HK-2 (cell line): ENCODE results near the gene DACH1.

Experiments
- DNase-seq: peaks from one replicate; pipeline ENCODE4 v3.0.0-alpha.2; 2018; ENCODE audit not compliant: unreplicated experiment

Gene DACH1

DNA sequence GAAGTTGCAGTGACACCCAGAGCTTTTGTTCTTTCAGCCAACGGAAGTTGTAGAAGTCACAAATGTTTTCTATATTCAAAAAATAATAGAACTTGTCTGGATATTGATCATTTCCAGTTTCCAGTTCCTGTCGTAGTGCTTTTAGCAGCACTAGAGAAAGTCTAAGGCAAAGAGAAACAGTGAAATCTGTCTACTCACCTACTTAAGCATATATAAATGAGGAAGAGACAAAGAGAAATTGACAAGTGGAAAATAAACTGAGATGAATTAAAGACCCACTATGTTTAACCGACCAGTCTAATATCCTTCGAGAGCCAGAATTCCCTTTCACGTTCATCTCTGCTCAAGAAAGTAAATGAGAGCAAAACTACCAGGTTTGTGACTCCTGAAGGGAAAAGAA lies 36.7 kb downstream of the DACH1 start:
- no peak for DNase-seq

GRCh38 chr13:71829547-71829946 lies 37.5 kb downstream of the DACH1 start:
- no peak for DNase-seq

DNA sequence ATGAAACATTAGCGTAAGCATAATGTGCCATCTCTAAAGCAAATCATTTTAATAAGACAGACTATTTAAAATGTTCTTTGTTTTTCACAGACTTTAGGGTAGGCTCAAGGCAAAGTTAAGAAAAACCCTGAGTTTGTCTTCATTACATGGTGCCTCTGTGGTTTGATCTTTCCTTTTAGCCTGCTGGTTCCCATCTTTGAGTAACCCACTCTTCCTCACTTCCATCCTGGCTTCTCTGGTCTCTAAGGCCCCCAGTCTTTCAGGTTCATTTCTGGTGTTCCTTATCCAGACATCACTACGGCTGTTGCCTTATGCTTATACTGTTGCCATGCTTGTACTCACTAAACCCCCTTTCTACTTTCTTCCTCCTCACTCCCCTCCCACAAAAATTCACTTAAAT lies 38.4 kb downstream of the DACH1 start:
- no peak for DNase-seq

DNA sequence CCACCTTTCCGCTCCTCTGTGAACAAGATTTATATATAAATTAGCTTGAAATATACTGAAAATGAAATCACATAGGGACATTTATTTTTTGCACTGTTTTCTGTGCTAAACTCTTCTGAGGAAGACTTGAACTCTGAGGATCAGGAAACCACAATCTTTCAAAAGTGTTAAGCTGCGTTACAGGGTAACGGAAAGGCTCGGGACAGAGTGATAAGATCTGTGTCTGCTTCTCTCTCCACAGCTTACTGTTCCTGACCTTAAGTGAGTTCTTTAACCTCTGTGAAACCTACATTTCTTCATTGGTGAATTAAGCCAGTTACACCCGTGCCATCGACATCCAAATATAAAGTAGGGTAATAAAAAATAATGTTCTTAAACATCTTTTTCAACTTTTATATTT lies 38.9 kb downstream of the DACH1 start:
- no peak for DNase-seq

DNA sequence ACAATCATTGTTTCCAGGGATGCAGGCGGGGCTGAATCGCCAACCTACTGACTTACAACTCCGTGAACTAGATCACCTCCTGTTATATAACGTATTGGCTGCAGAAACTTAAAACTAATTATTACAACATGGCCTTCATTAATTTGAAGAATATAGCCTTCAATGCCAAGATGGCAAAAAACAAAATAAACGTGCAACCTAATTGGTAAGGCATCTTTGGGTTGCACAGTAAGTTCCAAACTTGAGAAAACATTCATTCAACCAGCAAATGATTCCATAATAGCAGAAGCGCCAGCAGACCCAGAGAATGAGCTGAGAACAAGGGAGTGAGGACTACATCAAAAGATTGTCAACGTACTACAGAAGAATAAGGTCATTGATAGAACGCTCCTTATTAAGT lies 39.8 kb downstream of the DACH1 start:
- no peak for DNase-seq

- no peak for DNase-seq
Observed at GRCh38 chr13:71820699-71821098, 46.3 kb downstream of the DACH1 start.

DNA sequence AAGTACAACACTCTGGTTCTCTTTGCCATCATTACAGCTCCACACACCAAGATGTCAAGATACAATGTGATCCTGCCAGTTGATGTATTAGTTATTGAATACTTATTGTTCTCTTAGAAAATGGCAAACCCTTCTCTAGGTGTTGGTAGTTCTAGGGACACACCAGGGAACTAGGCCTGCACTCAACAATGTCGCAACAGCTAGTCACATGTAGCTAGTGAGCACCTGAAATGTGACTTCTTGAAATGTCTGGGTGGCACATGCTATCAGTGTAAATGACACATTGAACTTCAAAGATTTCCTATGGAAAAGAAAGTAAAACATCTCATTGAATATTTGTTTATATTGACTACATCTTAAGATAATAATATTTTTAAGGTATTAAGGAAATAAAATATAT lies 49.7 kb downstream of the DACH1 start:
- no peak for DNase-seq

- no peak for DNase-seq
Observed at GRCh38 chr13:71814806-71815360, 52.1 kb downstream of the DACH1 start.

- DNase-seq = no peak
Observed at GRCh38 chr13:71813187-71813586, 53.8 kb downstream of the DACH1 start.

GRCh38 chr13:71811344-71811743 lies 55.7 kb downstream of the DACH1 start:
- no peak for DNase-seq

DNA sequence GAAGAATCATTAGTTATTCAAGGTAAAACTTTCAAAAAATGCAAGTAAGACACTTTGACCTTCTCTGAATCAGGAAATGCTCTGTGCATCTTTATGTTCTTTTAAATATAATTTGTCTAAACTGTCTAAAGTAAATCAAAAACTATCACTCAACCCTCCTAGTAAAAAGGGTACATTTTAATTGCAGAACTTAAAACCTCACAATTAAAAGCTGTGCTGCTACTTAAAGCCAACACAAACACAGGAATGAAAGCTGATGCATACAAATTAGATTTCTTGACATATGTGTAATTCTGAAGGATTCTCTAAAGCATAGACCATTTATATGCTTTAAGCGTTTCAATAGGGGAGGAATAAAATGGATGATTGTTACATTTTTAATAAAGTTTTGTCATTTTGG lies 58.3 kb downstream of the DACH1 start:
- no peak for DNase-seq

DNA sequence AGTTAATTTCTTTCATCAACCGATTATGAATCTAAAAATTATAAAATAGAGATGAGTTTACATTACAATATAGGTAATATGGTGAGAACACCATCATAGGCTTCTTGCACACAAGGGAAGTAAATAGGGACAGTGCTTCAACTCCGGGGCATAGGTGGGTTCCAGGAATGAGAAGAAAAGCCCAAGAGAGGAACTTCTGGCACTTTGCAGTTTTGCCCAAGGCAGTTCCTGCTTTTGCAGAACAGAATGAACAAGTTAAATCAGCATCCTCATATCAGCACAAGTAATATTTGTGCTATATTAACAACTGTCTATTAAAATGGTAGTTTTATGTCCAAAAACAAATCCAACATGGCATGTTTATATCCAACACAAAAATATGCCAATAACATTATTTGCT lies 60.1 kb downstream of the DACH1 start:
- DNase-seq = no peak

DNA sequence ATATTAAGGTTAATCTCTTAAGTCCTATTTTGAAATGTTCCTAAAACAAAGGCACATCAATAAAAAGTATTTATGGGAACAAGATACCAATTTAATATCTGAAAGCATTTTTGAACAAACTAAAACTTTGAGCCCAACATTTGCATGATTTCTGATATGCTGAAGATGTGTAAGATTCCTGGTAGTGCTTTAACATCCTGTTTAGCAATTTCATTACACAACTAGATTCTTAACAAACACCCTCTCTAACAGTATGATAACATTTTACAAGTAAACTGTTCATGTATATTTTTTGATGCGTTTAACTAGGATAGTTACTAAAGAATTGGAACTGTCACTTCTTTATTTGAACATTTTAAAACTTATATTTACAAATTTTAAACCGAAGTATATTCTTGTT lies 63.9 kb downstream of the DACH1 start:
- DNase-seq = no peak

- no peak for DNase-seq
Observed at GRCh38 chr13:71801781-71802180, 65.2 kb downstream of the DACH1 start.

- DNase-seq = no peak
Observed at GRCh38 chr13:71801165-71801760, 65.7 kb downstream of the DACH1 start.

GRCh38 chr13:71799324-71799723 lies 67.7 kb downstream of the DACH1 start:
- no peak for DNase-seq

- DNase-seq = no peak
Observed at GRCh38 chr13:71798707-71799106, 68.3 kb downstream of the DACH1 start.

- no peak for DNase-seq
Observed at GRCh38 chr13:71797517-71797916, 69.5 kb downstream of the DACH1 start.

- DNase-seq = no peak
Observed at GRCh38 chr13:71789693-71790329, 77.2 kb downstream of the DACH1 start.

DNA sequence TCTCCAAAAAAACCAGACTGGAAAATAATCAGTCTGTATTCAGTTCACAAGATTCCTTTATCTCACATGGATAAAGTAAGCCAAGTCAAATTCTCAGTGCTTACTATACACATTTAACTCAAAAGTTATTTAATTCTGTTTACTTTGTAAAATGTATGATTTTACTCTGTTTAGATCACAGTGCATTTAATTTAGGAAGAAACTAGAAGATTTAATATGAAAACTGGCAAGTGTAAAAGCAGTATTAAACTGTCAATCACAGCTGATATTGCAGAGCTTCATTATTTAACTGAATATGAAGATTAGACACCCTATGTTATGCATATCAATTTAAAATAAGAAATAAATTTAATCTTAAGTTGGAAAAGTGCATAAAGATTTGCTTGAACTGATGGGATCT lies 78.0 kb downstream of the DACH1 start:
- DNase-seq = no peak

GRCh38 chr13:71787414-71787813 lies 79.6 kb downstream of the DACH1 start:
- no peak for DNase-seq

DNA sequence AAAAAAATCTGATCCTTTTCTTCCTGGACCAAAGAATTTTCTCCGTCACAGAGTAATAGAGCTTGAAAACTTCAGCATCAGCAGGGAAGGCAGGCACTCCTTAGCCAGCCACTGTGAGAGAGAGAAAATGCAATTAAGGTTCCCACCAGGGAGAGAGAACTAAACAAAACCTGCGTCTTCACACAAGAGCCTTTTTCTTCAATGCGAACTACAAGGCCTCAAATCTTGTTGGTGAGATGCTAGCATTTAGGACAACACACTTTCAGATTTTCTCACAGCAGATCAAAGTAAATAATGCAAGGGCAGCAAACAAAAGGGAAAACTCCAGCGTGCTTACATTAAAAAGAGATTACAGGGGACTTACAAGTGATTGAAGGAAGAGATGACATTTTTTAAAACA lies 80.1 kb downstream of the DACH1 start:
- no peak for DNase-seq

DNA sequence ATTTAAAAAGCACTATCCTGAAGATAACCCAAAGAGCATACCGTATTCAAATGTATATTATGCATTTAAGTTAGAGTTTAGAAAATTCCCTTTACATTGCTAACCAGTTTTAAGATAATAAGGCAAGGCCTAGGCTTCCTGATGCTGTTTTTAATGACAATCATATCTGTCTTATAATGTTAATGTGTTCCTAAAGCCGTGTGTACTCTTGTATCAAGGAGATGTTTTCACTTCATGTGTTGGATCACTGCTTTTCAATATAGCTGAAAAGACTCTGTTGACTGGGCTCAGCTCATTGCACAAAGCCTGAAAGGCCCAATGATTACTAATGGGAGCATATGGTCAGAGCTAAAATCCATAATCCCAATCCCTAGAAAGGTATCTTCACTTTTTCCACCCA lies 81.6 kb downstream of the DACH1 start:
- DNase-seq = no peak

DNA sequence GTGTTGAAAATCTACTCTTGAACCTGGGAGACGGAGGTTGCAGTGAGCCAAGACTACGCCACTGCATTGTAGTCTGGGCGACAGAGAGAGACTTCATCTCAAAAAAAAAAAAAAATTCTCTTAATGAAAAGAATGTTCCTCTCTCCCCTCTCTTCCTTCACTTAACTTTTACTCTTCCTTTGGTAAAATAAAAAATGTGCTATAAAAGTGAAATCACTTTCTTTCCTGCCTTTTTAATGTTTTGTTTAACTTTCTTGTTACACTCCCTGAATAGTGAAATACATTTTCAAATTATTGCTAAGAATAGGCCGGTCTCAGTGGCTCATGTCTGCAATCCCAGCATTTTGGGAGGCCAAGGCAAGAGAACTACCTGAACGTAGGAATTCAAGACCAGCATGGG lies 86.5 kb downstream of the DACH1 start:
- DNase-seq = no peak
